Stomach (tissue), 4 donors: Measurements from ENCODE around the gene C5orf63.

Experiments
- EP300 ChIP-seq: sonication (generic); formaldehyde crosslinking; IDR thresholded peaks from one replicate; pipeline ENCODE4 v1.6.1; 2017; ENCODE audit warnings: antibody characterized with exemption
- POLR2A ChIP-seq, 4 donors: fragments of 450-650 bp; IDR thresholded peaks; one replicate each; pipeline ENCODE4 v1.6.1; 2016; ENCODE audit warnings: antibody characterized with exemption in 4 of 4, control low read depth in 2 of 4, mild to moderate bottlenecking in 1 of 4, moderate library complexity in 1 of 4
- POLR2AphosphoS5 ChIP-seq, 3 donors: sonication (generic); formaldehyde crosslinking; IDR thresholded peaks; one replicate each; pipeline ENCODE4 v1.6.1; 2016; ENCODE audit warnings: antibody characterized with exemption in 3 of 3
- TF ChIP-seq, protein P1 (sequence below), 7 experiments: fragments of 450-650 bp in 4 of 7; fragments of 200-600 bp in 3 of 7; sonication (generic) in 3 of 7; IDR thresholded peaks; one replicate each; pipeline ENCODE4 v1.5.1; 2016 to 2019; ENCODE audit warnings: antibody characterized with exemption in 7 of 7, control low read depth in 2 of 7, mild to moderate bottlenecking in 1 of 7

DNA sequence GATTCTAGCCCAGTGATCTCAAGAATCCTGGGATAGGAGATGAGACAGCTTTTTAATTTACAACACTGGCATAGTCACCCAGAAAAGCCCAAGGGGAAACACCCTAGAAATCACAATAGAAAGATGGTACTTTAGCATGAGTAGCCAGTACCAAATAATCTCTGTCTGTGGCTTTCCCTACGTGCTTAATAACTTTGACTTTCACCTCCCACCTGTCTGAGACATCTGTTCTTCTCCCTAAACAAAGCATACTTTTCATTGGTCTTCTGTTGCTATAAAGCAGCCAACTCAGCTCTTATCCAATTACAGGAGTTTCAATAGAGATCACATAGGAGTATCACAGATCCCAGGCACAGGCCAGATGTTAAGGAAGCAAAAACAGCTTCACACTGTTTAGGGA is 53.4 kb downstream of the C5orf63 start:
- TF ChIP-seq, protein P1, sequence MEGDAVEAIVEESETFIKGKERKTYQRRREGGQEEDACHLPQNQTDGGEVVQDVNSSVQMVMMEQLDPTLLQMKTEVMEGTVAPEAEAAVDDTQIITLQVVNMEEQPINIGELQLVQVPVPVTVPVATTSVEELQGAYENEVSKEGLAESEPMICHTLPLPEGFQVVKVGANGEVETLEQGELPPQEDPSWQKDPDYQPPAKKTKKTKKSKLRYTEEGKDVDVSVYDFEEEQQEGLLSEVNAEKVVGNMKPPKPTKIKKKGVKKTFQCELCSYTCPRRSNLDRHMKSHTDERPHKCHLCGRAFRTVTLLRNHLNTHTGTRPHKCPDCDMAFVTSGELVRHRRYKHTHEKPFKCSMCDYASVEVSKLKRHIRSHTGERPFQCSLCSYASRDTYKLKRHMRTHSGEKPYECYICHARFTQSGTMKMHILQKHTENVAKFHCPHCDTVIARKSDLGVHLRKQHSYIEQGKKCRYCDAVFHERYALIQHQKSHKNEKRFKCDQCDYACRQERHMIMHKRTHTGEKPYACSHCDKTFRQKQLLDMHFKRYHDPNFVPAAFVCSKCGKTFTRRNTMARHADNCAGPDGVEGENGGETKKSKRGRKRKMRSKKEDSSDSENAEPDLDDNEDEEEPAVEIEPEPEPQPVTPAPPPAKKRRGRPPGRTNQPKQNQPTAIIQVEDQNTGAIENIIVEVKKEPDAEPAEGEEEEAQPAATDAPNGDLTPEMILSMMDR (IDR thresholded peaks at IDR 0.05), result no peak
- TF ChIP-seq POLR2A (IDR thresholded peaks at IDR 0.05) (no peak), EP300 (no peak), POLR2AphosphoS5 (IDR thresholded peaks at IDR 0.05) (no peak)
